Hypothalamus (tissue), 51 donors: Measurements from ENCODE around the gene CACNA1C.

ENCODE experiments used
- DNase-seq, 51 donors: peaks; one replicate each; lab custom pipeline; 2025; lab: John Stamatoyannopoulos, UW

Gene CACNA1C

GRCh38 chr12:2287151-2287550, 234.4 kb downstream of the CACNA1C start:
- DNase-seq = no peak

GRCh38 chr12:2287589-2287988, 234.8 kb downstream of the CACNA1C start:
- DNase-seq = no peak

GRCh38 chr12:2288001-2288400, 235.2 kb downstream of the CACNA1C start:
- no peak for DNase-seq

GRCh38 chr12:2288471-2288870, 235.7 kb downstream of the CACNA1C start:
- DNase-seq = no peak

GRCh38 chr12:2288875-2289274, 236.1 kb downstream of the CACNA1C start:
- no peak for DNase-seq

GRCh38 chr12:2289525-2289924, 236.7 kb downstream of the CACNA1C start:
- DNase-seq = no peak

- no peak for DNase-seq
Measured at GRCh38 chr12:2290091-2290490, 237.3 kb downstream of the CACNA1C start.

- no peak for DNase-seq
Measured at GRCh38 chr12:2290516-2291065, 237.8 kb downstream of the CACNA1C start.

GRCh38 chr12:2291182-2291832, 238.5 kb downstream of the CACNA1C start:
- peak in 1 of 51 donors; percentile 41 for DNase-seq

GRCh38 chr12:2291947-2292346, 239.2 kb downstream of the CACNA1C start:
- DNase-seq = no peak

GRCh38 chr12:2292560-2292959, 239.8 kb downstream of the CACNA1C start:
- DNase-seq = no peak

- DNase-seq = peak in 1 of 51 donors; percentile 22
Measured at GRCh38 chr12:2294651-2295475, 242.1 kb downstream of the CACNA1C start.

GRCh38 chr12:2295941-2296461, 243.2 kb downstream of the CACNA1C start:
- peak in 1 of 51 donors; percentile 10 for DNase-seq

GRCh38 chr12:2297004-2297403, 244.2 kb downstream of the CACNA1C start:
- no peak for DNase-seq

- DNase-seq = no peak
Measured at GRCh38 chr12:2297658-2298057, 244.9 kb downstream of the CACNA1C start.

GRCh38 chr12:2298556-2299200, 245.9 kb downstream of the CACNA1C start:
- DNase-seq = no peak

- no peak for DNase-seq
Measured at GRCh38 chr12:2299206-2299605, 246.4 kb downstream of the CACNA1C start.

GRCh38 chr12:2300168-2300567, 247.4 kb downstream of the CACNA1C start:
- no peak for DNase-seq

GRCh38 chr12:2300886-2301285, 248.1 kb downstream of the CACNA1C start:
- no peak for DNase-seq

- peak in 1 of 51 donors; percentile 16 for DNase-seq
Measured at GRCh38 chr12:2301531-2302461, 249.0 kb downstream of the CACNA1C start.
